Measurements from ENCODE around the gene GGCX. TPM values are rescaled to one million over a fixed set of nuclear protein-coding genes. Genes with fewer than 3 reads are reported as not detected.

Gene GGCX
- total and polyA plus RNA-seq, 2 experiments from 2014 or later, result 24.3 to 32.0 TPM

DNA sequence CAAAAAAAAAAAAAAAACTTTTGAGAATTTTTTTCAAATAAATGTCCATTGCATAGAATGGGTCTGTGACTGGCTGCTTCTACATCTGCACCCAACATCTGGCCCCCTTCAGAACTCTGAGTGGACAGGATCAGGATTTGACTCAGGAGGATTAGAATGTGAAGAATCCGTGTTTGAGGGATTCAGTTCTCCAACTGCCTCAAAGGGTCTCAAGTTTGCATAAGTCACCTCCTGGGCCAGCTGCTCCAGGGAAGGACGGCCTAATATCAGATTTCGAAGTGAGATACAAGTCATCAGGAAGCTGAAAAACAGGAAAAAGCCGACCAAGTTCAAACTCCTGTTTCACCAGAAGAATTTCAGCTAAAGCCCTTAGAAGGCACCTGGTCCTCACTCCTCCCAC lies 11.5 kb downstream of the GGCX start:
- peak overlapping the region; percentile 3 for H3K27ac ChIP-seq
- TF ChIP-seq CTCF (IDR thresholded peaks at IDR 0.05; ENCODE audit: low read depth, low read length), result no peak
- peaks cover 35% of the 10 kb centered on the region for H3K36me3 ChIP-seq
- peak in 1 of 2 donors; percentile 95 for DNase-seq (ENCODE audit: low read depth in 1 of 2, low spot score in 1 of 2)
- no peaks in the 10 kb centered on the region for H3K27me3 ChIP-seq
- no peaks in the 10 kb centered on the region for H3K9me3 ChIP-seq (ENCODE audit: low read depth)
- no peaks in the 10 kb centered on the region for H3K4me1 ChIP-seq (ENCODE audit: low read depth)
- H3K4me3 ChIP-seq, result no peak overlapping the region

DNA sequence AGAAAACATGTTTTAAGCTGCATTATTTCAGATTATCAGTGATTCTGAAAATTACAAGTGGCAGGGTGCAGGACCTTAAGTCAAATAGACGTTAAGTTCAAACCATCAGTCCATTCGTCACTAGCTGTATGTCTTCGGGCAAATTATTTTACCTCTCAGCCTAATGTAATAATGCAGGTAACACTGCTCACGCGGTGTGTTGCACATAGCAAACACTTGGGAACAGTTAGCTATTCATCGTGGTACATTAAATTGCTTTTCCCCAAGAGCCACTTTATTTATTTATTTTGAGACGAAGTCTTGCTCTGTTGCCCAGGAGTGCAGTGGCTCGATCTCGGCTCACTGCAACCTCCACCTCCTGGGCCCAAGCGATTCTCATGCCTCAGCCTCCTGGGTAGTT lies 12.2 kb downstream of the GGCX start:
- H3K9me3 ChIP-seq (ENCODE audit: low read depth), result no peaks in the 10 kb centered on the region
- TF ChIP-seq CTCF (IDR thresholded peaks at IDR 0.05; ENCODE audit: low read depth, low read length), result no peak
- H3K4me3 ChIP-seq, result no peak overlapping the region
- H3K36me3 ChIP-seq, result peaks cover 42% of the 10 kb centered on the region
- H3K27me3 ChIP-seq, result no peaks in the 10 kb centered on the region
- no peak for DNase-seq (ENCODE audit: low read depth in 1 of 2, low spot score in 1 of 2)
- no peaks in the 10 kb centered on the region for H3K4me1 ChIP-seq (ENCODE audit: low read depth)
- no peak overlapping the region for H3K27ac ChIP-seq

- H3K4me1 ChIP-seq (ENCODE audit: low read depth), result no peaks in the 10 kb centered on the region
- no peaks in the 10 kb centered on the region for H3K27me3 ChIP-seq
- H3K27ac ChIP-seq, result peak overlapping the region; percentile 40
- no peaks in the 10 kb centered on the region for H3K9me3 ChIP-seq (ENCODE audit: low read depth)
- no peak overlapping the region for H3K4me3 ChIP-seq
- no peak for TF ChIP-seq CTCF (IDR thresholded peaks at IDR 0.05; ENCODE audit: low read depth, low read length)
- no peak for DNase-seq (ENCODE audit: low read depth in 1 of 2, low spot score in 1 of 2)
- peaks cover 41% of the 10 kb centered on the region for H3K36me3 ChIP-seq
Observed at GRCh38 chr2:85548608-85548900, 12.7 kb downstream of the GGCX start.

- H3K9me3 ChIP-seq (ENCODE audit: low read depth), result no peaks in the 10 kb centered on the region
- H3K4me3 ChIP-seq, result no peak overlapping the region
- H3K27me3 ChIP-seq, result no peaks in the 10 kb centered on the region
- peak overlapping the region; percentile 40 for H3K27ac ChIP-seq
- no peaks in the 10 kb centered on the region for H3K4me1 ChIP-seq (ENCODE audit: low read depth)
- no peak for TF ChIP-seq CTCF (IDR thresholded peaks at IDR 0.05; ENCODE audit: low read depth, low read length)
- peak in 1 of 2 donors; percentile 42 for DNase-seq (ENCODE audit: low read depth in 1 of 2, low spot score in 1 of 2)
- peaks cover 47% of the 10 kb centered on the region for H3K36me3 ChIP-seq
Observed at GRCh38 chr2:85547859-85548607, 13.3 kb downstream of the GGCX start.

DNA sequence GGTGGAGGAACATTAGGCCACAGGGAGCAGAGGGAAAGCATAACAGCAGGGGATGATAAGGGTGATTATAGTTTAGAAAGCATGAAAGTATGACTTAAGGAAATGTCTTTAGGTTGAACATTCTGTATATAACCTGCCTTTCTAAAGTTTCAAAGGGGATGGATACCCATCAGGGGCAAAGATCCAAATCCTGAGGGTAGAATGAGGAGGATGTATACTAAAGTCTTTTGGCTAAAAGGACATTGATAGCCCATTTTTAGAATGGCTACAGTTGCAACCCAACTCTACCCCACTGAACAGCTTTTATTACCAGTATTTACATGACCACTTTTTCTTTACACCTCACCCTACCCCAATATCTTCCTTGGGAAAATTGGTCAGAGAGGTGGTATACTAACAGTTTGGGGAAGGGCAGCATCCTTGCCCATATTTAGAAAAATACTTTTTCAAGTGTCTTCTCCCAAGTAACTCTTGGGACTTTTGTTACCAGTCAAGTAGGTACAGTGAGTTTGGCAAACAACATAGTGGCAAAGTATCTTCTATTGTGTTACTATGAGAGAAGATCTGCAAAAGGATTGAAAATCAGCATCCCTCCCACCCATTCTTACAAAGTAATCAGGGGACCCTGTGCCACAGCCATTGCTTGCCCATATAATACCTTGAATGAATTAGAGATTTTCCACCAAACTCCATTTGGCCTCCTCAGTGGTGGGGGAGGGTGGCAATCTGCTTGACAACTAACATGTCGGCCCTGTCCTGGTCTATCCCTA lies 14.0 kb downstream of the GGCX start:
- TF ChIP-seq CTCF (IDR thresholded peaks at IDR 0.05; ENCODE audit: low read depth, low read length), result no peak
- no peak for DNase-seq (ENCODE audit: low read depth in 1 of 2, low spot score in 1 of 2)
- peak overlapping the region; percentile 57 for H3K27ac ChIP-seq
- H3K36me3 ChIP-seq, result peaks cover 48% of the 10 kb centered on the region
- H3K4me3 ChIP-seq, result no peak overlapping the region
- H3K9me3 ChIP-seq (ENCODE audit: low read depth), result no peaks in the 10 kb centered on the region
- no peaks in the 10 kb centered on the region for H3K4me1 ChIP-seq (ENCODE audit: low read depth)
- no peaks in the 10 kb centered on the region for H3K27me3 ChIP-seq
